ENCODE results near the gene OCA2.

Gene OCA2

DNA sequence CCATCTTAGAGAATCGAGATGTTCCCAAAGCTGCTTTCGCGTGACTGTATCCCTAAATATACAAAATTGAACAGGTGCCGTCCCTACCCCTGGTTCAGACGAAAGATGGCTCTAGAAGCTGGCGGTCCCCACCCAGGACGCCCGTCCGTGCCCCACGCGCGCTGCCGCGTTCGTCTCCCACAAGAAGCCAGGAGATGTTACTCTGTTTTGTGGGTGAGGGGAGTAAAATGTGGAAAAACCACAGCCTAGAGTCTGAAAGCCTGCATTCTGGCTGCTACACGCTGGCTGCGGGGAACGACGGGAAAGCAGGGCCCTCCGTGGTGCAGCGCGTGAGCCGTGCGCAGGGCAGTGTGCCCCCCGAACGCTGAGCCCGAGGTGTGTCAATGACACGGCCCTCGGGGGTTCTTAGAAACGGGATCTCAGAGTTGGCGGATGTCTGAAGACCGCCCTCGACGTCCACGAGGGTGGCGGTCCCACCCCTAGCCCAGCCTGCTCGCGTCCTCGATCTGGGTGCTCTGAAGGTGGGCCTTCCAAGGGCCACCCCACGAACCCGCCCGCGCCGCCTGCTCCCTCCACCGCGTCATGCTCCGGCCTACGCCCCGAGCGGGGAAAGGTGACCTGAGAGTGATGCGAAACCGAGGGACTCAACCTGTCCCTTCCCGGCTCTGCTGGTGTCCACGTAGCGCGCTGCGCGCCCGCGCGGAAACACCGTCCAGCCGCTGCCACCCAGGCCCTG, 95.6 kb downstream of the OCA2 start:
- no peak for DNase-seq (ENCODE audit: low read depth, low spot score)

DNA sequence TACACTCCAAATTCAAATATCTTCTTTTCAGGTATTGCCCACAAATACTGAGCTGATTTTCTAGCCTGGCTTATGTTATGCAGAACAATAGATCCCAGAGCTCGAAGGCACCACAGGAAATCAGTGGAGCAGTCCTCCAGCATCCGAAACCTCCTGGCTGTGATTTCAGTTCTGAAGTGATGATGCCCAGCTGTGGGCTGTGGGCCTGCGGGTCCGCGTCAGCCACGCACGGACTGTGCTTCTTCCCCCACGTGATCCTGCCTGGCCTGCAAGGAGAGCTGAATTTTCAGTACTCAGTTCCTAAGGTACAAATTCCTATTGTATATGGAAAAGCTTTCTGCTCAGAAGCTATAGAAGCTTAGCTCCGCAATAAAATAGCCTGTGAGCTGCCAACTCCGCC, 96.2 kb downstream of the OCA2 start:
- DNase-seq (ENCODE audit: low read depth, low spot score): no peak

DNA sequence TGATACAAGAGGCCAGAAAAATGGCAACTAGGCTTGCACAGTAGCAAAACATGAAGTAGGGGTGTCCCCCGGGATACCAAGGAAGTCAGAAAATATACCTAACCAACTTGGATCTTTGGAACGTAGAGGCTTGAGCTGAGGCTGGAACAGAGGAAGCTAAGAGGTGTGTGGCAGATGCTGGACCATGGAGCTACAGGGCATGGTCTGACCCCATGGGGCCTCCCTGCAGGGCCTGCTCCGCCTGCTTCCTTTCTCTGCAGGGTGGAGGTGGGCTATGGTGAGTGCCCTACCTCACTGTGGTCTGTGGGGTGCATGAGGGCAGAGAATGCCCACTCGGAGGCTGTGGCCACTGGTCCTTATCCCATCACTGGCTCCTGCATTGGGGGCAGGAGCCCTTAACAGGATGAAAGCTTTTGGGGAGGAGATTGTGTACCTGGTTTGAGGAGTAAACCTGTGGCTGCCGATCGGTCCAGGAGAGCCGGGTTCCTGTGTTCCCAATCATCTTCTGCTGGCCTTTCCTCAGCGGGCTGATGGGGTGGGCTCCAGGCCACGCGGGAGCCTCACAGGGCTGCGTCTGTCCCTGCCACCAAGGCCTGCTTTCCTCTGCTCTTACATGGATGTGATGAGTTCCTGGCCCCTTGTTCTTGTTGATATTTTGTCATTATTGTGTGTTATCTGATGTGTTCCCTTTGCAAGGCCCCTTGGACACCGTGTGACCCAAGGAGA, 96.8 kb downstream of the OCA2 start:
- DNase-seq (ENCODE audit: low read depth, low spot score): no peak

DNA sequence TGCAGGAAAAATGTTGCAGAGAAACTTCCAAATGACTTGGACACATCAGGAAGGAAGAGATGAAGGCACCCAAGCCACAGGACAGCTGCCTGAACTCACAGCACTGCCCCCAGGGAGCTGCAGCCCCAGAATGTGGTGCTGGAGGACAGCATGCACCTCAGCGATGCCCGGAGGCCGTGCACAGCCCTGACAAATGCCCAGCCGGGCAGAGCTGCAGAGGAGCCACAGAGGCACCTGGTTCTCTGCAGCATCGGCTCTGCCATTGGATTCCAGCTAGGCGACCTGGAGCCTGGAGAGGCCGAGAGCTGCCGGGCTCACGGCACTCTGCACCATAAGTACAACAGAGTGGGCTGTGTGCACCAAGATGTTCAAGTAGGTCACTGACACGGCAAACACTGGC, 97.5 kb downstream of the OCA2 start:
- no peak for DNase-seq (ENCODE audit: low read depth, low spot score)

DNA sequence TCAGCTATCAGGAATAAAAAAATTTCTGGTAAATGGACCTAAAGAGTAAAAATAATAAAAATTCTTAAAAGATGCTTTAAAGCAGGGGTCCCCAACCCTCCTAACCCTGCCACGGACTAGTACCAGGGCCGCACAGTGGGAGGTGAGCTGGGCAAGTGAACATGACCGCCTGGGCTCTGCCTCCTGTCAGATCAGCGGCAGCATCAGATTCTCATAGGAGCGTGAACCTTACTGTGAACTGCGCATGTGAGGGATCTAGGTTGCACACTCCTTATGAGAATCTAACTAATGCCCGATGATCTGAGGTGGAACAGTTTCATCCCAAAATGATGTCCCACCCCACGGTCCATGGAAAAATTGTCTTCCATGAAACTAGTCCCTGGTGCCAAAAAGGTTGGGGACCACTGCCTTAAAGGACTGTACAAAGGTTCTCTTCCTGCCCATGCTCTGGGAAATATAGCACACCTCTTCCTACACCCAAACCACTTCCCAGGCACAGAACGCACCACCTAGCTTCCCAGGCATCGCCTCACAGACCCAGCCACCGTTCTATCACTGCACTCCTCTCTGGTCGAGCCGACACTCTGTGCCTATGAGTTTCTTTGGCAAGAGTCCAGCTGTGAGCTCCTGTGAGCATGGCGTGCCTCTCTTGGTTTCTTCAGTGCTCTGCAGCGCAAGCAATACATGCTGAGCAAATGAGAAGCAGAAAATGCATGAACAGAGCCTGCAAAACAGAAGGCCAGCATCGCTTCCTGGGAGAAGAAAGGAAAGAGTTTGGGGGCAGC, 104.9 kb downstream of the OCA2 start:
- no peak for DNase-seq (ENCODE audit: low read depth, low spot score)

DNA sequence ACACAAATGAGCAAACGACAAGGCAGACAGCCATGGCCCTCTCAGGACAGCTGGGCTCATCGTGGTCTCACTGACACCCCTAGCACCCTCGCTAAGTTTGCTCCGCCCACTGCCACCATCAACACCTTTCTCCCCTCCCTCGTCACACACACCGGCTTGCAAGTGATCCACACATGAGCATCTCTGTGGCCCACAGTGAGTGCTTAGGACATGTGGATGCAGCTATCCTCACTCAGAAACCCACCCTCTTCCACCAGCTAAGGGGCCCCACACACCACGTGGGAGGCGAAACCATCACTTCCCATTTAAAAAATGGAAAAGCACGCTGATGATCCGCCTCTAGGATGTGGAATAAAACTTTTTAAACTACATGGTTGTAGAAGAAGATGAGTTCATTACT, 105.6 kb downstream of the OCA2 start:
- DNase-seq (ENCODE audit: low read depth, low spot score): no peak

DNA sequence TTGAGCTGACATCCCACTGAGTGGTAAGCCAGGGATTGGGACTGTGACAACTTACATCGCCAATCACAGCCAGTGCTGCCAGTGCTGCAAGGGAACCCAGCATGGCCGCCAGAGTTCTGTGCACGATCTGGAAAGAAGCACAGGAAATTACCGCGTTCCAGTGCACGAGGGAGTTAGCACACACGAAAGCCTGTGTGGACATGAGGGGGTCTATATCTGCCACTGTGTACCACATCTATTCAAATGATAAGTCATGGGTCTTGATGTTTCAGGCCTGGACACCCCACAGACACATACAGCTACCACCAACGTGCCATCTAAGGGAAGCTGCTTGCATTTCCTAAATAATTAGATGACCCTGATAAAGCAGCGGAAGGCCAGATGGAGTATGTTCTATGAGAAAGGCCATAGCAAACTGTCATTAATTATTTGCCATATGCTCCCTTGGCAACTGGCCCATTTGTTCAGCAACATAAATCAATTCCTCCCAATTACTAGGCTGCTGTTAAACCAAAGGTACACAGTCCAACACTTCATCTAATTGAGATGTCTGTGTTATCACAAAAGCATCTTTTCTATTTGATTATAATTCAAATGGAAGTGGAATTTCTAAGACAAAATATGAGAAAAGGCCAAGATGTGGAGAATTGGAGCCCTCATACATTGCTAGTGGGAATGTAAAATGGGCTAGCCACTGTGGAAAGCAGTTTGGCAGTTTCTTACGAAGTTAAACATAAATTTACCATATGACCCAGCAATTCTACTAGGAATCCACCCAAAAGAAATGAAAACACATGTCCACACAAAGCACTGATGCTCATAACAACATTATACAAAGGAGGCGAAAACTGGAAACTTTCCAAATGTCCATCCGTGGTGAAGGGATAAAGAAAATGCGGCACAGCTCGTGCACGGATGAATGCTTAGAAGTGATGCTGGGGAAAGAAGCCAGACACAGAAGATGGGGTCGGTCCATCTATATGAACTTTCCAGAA, 108.3 kb downstream of the OCA2 start:
- DNase-seq (ENCODE audit: low read depth, low spot score): no peak

DNA sequence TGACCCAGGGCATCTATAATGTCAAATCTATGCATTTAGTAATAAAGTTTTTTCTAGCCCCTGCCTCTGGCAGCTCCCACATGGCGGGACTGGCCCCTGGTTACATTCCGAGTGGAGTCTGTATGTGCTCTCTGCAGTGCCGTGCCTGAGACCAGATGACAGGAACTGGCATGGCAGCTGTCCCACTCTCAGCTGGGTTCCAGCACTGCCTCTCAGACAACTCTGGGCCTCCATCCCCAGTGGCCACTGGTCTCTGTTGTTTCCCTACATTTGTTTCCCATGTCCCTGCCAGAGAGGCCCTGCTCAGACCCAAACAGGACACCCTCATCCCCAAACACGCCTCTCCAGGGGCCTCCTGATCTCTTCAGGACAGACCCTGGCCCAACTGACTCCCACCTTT, 109.3 kb downstream of the OCA2 start:
- DNase-seq (ENCODE audit: low read depth, low spot score): no peak

DNA sequence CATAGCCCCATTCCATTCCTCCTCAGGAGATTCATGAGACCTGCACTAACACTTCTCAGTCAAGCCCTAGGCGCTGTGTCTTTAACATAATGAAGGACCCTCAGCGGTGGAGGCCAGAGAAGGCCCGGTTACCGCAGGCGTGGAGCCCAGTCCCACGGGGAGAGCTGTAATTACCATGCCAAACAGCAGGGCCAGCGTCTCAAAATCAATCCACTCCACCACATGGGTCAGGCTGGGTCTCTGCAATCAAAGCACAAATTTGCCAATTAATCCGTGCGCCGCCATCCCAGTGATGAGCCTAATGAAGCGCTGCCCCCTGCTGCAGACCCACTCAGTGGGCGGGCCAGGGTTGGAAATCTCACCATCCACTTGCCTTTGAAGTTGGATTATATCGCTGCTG, 109.7 kb downstream of the OCA2 start:
- no peak for DNase-seq (ENCODE audit: low read depth, low spot score)

DNA sequence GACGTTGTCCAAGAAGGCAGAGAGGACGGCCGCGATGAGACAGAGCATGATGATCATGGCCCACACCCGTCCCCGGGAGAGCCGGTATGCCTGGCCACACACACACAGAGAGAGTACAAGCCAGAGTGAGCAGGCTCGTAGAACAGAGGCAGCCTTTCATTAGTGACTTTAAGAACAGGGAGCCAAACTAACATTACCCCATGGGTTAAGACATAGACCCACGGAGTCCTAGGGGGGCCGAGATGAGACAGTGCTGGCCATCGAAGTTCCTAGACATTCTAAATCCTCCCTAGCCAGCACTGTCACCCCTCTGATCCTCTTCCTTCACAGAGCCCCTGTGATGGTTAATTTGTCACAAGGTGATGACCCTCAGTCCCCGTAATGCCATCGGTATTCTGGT, 114.0 kb downstream of the OCA2 start:
- DNase-seq (ENCODE audit: low read depth, low spot score): no peak

DNA sequence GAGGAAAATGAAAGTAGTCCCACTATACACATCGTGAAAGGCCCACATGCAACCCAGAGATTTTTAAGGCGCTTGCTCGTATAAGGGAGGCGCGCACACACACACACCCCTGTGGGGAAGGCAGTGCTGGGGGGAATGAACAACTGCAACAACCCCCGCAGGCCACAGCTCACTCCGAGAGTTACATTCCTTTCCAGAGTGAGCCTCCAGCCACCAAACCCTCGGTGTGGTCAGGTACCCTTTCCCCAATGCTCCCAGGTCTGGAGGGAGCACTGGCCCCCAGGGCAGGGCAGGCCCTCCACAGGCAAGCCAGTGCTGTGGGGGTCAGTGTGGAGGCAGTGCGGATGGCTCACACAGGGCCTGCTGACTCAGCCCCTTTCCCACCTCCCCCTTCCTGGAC, 115.6 kb downstream of the OCA2 start:
- DNase-seq (ENCODE audit: low read depth, low spot score): no peak

DNA sequence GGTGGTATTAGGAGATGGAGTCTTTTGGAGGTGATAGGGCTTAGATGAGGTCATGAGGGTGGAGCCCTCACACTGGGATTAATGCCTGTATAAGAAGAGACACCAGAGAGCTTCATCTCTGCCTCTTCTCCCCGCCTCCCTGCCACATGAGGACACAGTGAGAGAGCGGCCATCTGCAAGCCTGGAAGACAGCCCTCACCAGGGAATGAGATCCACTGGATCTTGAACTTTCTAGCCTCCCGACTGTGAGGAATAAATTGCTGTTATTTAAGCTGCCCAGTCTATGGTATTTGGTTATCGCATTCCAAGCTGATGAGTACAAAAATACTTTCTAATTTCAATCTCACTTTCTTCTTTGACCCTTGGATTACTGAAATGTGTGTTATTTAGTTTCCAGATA, 121.4 kb downstream of the OCA2 start:
- DNase-seq (ENCODE audit: low read depth, low spot score): no peak

DNA sequence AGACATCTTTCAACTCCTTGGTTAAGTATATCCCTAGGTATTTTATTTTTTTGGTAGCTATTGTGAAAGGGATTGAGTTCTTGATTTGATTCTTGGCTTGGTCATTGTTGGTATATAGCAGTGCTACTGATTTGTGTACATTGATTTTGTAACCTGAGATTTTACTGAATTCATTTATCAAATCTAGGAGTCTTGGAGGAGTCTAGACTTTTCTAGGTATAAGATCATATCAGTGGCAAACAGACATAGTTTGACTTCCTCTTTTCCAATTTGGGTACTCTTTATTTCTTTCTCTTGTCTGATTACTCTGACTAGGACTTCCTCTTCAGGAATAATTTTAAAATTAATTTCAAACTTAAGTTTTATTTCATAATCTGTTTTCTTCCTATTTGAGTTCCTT, 125.2 kb downstream of the OCA2 start:
- DNase-seq (ENCODE audit: low read depth, low spot score): no peak

DNA sequence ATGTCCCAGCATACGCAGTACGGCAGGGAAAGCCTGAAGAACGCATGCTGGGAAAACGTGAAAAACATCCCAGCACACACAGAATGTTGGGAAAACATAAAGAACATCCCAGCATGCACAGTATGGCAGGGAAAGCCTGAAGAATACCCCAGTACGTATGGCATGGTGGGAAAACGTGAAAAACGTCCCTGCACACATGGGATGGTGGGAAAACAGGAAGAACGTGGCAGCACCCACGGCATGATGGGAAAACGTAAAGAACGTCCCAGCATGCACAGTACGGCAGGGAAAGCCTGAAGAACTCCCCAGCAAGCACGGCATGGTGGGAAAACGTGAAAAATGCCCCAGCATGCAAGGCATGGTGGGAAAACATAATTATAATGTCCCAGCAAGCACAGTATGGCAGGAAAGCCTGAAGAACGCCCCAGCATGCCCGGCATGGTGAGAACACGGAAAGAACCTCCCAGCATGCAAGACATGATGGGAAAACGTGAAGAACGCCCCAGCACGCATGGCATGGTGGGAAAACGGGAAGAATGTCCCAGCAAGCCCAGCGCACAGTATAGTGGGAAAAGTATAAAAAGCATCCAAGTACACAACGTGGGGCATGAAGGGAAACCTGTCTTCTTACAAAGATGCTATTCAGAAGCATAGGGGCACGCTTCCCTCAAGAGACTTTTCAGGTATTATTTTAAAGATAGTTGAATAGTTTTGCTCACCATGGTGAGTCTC, 128.3 kb downstream of the OCA2 start:
- DNase-seq (ENCODE audit: low read depth, low spot score): no peak

DNA sequence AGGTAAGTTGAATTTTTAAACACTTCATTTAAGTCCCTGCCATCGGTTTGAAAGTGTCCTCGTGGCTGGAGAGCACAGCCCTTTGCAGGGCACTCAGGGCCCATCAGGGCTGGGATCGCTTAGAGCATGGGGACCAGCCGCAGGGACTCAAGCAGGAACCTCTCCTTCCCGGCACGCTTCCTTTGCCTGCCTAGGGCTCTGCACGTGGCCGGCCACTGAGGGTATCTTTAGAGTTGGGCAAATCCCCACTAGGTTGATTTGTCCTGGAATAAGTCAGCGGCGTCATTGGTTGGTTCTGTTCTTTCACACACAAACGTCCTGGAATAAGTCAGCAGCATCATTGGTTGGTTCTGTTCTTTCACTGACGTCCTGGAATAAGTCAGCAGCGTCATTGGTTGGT, 131.6 kb downstream of the OCA2 start:
- no peak for DNase-seq (ENCODE audit: low read depth, low spot score)

DNA sequence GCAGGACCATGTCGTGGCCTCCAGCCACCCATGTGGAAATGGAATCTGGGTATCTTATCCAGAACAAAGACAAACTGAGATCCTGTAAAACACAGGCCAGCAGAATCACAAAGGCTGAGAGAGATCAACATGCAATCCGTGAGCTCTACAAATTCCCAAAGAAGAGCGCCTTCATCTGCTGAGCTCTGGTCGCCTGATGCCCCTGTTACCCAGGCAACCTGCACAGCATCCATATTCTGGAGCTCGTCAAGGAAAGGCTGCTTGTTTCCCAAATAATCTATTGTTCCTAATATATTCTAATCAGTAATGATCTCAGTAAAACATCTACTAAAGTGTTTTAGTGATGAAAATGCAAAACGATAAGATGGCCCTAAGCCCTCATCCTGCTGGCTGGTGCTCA, 133.6 kb downstream of the OCA2 start:
- no peak for DNase-seq (ENCODE audit: low read depth, low spot score)

DNA sequence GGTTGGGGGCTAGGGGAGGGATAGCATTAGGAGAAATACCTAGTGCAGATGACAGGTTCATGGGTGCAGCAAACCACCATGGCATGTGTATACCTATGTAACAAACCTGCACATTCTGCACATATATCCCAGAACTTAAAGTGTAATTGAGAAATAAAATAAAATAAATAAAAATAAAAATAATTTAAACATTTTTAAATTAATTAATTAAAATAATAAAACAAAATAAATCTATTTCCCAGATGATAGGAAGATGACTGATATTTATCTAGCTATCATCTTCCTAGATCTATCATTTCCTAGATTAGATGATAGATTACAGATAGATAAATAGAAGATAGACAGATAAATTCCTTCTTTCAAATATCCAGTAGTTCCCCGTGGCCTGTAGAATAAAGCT, 137.3 kb downstream of the OCA2 start:
- DNase-seq (ENCODE audit: low read depth, low spot score): no peak

DNA sequence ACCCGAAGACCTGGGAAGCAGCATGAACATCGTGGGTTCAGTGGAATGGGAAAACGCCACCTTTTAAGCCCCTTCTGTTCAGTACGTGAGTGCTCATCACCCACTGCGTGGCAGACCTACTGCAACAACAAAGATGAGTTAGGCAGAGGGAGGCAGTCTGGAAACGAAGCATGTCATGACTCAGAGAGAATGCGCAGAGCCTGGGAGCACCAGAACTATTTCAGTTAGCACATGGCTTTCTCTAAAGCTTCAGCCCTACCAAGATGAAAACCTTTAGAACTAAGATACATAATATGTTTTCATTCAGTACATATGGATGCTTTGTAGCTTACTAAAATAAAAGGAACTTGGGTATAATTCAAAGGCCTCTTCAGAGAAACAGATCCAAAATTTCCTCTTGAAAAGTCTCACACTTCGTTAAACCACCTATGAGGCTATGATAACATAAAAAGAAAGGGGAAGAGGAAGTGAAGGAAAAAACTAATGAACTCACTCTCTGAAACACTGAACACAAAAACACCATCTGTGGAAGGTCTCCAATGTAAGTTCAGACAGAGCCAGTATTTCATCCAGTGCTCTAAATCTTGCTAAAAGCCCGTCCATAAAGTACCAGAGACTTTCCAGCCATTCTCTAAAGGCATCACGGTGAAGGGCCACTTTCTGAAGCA, 140.1 kb downstream of the OCA2 start:
- no peak for DNase-seq (ENCODE audit: low read depth, low spot score)

DNA sequence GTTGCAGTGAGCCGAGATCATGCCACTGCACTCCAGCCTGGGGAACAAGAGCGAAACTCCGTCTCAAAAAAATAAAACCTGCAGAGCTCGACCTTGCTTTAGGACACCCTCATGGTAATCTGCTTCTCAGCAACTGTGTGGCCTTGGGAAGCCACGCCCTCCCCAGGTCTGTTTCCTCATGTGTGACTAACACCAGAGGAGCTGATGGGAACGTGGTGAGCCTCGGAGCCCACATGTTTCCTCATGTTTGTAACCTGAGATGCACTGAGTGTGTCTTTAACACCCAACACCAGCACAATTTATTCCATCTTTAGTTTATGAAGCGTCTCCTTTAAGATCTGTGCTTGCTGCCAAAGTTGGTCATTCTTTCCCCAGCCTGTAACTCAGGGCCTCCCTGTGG, 142.8 kb downstream of the OCA2 start:
- no peak for DNase-seq (ENCODE audit: low read depth, low spot score)

DNA sequence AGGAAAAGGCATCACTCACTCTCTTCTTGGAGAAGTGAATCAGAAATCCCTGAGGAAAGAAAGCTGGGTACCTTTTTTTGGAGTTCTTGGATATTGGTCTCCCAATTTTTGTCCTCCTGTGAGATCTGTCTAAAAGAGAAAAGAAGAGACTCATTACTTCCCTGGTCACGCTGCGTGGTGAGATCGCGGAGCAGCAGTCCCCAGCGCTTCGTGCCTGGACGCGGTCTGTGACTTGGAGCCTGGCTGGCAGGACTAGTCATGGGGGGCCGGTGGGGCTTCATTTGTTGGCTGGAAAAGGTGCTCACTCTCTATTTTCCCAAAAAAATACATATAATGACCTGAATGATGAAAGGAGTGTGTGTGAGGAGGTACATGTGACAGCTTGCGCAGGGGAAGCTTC, 144.0 kb downstream of the OCA2 start:
- no peak for DNase-seq (ENCODE audit: low read depth, low spot score)
